Stimulated activated CD4-positive, alpha-beta T cell treated with anti-CD3 and anti-CD28 coated beads, Interleukin-2, amount 100 ng/mL, for 4 hours (primary cell): Measurements from ENCODE around the gene KRT4.

Experiments
- DNase-seq: peaks from one replicate; pipeline ENCODE4 v3.0.0-alpha.2; 2020; ENCODE audit warnings: low read depth

Gene KRT4

DNA sequence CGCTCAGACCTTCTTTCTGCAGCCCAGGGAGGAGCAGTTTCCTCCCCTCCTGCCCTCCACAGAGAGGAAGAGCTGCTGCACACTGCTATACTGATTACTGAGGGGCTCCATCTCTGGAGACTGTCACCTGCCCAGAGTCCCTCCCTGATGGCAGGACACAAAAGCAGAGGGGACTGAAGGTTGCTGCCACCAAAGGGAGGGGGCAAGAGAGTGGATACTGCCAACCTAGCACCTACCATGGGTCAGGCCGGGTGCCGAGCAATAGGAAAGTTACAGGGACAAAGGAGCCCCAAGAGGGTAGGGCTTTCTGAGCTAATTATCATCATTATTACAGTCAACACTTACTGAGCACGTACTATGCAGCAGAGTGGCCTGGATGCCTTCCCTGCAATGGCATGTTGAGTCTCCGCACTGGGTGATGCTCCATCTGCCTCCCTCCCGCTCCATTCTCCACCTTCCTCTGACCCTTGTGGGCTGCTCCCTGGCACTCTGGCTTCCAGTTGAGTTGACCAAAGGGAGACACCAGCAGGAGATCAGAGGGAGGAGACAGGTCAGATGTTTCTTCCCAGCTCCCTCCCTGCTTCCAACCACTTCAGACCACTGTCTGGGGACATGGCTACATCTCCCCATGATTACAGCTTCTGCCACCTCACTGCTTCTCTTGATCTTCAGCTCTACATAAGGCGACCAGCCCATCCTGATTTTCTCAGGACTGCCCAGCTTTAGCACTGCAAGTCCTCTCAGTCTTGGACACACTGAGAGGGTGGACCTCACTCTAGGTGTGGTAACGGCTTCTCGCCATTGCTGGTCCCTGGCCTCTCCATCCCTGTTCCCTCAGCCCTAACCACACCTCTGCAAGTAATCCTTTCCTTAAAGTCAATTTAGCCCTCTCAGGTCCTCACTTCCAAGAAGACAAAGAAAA lies 22.8 kb upstream of the KRT4 start:
- no peak for DNase-seq

DNA sequence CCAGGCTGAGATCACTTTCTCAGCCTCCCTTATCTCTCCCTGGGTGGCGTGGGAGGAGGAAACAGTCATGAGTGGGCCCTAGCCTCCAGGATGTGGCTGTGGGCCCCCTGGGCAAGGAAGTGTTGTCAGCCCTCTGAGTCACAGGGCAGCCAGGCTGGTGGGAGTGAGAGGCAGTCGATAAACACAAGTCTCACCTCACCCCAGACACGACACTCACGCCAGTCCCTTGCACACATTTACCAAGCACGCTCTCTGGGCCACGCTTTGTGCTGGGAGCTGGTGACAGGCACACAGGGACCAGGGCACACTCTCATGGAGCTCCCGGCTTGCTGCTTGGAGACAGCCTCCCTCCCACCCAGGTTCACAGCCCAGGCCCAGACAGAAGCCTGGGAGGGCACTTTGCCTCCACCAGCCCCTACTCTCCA lies 22.1 kb upstream of the KRT4 start:
- peak; percentile 54 for DNase-seq

DNA sequence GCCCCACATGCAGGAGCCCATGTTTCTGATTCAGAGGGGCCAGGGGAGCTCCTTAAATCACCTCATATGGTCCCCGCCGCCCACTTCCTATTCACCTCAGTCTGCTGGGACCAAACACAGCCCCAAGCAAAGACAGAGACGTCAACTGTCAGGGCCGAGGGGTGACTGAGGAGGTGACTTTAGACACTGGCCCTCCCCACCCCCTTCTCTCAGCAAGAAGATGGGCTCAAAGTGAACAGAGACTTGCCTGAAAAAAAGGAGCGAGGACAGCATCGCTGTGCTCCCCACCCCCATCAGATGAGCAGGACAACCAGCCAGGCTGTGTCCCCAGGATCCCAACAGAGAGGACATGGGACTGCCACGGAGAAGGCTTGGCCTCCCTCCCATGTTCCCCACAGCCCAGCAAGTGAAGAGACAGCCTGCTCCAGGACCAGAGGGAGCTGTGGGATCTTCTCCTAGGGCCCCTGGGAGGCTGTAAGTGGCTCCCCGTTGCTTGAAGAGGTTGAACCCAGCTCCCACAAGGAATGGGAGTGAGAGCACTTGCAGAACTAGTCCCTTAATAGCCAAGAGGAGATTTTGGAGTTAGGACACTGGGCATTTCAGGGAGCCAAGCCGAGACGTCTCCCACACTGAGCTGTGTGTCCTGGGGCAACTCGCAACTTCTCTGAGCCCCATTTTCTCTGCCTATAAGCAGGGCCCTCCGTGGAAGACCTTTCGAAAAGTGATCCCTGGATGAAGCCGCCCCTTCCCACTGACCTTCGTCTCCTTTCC lies 21.5 kb upstream of the KRT4 start:
- no peak for DNase-seq

DNA sequence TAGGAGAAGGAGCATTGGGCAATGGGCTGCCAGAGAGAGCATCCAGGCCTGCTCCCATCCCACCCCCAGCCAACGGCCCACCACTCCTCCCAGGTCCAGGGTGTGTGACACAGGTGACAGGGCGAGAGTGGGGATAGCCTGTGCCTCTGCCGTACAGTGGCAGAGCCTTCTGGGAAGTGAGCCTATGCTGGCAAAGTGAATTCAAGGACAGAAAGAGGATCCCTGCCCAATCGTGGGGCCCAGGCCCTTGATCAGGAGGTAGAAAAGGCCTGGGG lies 20.7 kb upstream of the KRT4 start:
- DNase-seq, result no peak

DNA sequence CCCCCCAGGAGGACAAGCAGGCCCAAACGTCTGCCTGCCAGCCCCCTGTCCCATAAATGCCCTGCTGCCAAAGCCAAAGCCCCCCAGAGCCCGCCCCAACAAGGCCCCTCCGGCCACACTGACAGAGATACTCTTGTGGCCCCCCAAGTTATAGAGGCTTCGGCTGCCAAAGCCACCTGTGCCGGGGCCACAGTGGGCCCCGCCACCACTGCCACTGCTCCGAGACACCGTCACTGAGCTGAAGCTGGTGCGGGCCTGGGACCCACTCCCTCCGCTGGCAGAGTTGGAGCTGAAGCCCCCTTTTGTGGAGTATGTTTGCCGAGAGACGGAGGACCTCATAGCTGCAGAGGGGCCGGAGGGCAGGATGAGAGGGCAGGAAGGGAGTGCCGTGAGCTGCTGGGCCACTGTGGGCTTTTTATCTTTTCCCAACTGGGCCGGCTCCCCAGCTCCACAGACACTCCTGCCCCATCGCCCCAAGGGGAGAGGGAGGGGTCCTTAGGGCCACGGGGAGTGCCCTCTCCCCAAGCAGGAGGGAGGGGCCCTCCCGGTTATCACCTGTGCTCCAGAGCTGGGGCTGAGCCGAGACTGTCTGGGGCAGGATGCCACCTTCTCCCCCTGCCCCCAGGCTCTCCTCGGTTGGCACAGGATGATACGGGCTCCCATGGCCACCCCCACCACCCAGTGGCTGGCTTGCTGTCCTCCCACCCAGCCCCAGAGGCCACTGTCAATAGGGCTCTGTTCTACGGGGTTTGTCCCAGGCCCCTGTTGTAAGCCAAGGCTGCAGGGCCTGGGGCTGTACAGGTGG lies 20.2 kb upstream of the KRT4 start, which contains the start of gene KRT79:
Gene KRT79, minus strand, starts transcription at position 390 of the 805 bp plus-strand sequence. Its CDS starts 51 bp downstream, at position 339.
- DNase-seq, result no peak

DNA sequence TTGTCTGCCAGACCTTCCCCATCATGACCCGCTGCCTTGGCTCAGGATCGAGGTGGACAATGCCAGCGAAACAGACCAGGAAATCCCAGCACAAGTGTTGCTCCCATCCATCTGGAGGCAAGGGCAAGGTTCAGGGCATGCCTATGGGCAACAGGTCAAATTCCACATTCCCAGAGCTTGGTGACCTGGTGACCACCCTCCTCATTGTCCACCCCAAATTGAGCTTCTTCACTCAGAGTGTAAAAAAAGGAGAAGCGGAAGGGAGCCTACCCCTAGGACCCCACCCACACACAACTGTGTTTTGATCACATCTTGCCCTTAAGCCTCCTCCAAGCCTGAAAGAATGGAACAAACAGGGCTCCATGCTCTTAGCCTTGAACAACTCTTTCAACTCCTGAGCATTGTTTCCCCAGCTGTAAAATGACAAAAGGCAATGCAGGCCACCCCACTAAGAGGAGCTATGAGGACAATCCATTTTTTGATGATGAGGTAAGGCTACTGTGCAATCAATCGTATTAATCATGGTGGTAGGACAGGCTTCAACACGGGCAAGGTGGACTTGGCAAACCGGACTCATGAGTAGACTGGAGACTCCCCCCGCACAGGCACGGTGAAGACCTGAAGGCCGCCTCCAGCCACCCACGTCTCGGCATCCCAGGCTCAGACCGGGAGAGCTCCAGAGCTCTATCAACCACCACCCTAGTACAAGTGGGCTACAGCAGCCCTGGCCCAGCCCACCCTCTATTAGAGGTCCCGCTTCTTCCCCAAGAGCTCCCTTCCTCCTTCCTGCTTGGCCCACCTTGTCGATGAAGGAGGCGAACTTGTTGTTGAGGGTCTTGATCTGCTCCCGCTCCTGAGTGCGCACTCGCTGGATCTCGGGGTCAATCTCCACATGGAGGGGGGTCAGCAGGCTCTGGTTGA lies 19.3 kb upstream of the KRT4 start:
- no peak for DNase-seq

DNA sequence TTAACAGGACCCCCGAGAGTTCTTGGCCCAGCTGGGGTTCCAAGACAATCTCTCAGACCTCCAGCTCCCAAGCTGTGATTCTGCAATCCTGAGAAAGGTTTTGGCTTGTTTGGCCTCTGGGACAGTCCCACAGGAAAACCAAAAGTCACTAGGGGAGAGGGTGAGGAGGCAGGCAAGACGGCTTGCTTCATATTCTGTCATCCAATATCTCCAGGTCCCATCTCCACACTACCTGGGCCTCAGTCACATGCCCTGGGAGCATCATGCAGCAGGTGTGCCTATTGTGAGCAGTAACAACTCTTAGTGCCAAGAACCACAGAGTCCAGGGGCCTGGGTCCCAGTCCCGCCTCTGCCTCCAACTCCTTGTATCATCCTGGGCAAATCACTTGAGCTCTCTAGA lies 18.5 kb upstream of the KRT4 start:
- DNase-seq, result no peak

DNA sequence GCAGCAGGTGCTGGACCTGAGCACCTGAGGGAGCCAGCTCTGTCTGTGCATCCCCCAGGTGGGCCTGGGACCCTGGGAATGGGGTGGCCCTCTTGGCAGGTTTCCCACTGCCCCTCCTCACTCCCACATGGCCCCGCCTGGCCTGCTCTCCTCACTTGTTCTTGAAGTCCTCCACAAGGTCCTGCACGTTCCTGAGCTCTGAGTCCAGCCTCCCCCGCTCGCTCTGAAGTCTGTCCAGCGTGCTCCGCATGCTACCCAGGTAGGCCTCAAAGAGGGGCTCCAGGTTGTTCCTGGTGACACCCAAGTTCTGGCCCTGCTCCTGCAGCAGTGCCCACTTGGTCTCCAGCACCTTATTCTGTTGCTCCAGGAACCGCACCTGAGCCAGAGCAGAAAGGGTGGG lies 17.3 kb upstream of the KRT4 start:
- DNase-seq, result no peak

DNA sequence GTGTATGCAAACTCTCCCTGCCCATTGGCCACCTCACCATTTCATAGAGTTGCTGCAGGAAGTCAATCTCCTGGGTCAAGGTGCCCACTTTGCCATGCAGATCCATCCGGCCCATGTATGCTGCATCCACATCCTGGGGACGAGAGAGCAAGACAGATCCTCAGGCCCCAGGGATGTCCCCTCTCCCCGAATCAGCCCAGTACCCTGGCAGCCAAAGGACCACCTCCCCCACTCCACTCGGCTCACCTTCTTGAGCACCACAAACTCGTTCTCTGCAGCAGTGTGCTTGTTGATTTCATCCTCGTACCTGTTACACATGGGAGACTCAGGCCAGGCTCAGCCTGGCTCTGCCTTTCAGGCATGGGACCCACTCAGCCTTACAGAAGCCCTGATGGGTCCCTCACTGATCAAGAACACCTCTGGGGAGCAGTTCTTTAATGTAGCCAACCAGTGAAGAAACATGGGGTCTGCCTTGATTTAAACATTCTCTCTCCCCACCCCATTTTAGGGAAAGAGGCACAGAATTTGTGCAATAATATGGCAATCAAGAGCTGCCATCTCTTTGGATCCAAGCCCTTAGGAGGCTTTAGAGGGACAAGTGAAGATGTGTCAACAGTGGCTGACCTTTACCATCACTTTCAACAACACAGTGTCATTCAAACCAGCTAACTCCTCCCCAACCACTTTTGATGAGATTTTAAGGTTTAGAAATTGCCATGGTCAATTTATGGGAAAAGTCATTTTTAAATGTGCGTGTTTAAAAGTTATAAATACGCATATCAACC lies 16.3 kb upstream of the KRT4 start:
- DNase-seq, result no peak

DNA sequence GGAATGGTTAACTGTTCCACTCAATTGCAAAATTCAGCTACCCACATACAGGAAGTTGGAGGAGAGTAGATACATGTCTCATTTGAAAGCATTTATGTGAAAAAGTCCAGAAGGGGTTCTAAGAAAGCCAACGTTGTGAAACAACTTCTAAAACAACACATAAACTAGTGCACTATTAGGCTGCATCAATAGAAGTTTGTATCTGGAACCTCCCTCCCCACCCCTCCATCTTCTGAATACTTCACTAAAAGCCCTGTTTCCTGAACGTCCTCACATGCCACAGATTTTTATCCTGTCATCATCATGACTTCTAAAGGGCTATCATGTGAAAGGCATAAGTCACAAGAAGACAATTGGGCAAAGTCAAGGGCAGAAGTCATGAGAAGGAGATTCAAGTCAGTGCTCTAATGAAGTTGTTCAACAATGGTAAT lies 14.7 kb upstream of the KRT4 start:
- no peak for DNase-seq

DNA sequence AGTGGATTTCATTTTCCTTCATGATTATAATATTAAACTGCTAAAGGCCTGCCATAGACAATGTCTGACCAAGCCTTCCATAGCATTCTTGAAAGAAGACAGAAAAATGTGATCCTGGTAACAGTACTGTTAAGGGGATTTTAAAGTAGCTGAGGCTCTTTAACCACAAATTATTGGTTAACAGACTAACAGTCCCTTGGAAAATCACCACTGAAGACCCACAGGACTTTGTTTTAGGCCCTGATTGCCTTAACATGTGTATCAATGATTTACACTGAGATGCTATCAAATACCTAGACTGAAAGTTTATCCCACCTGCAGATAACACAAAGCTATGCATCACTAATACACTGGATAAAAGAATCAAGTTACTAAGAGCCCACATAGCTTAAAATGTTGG lies 14.2 kb upstream of the KRT4 start:
- no peak for DNase-seq

DNA sequence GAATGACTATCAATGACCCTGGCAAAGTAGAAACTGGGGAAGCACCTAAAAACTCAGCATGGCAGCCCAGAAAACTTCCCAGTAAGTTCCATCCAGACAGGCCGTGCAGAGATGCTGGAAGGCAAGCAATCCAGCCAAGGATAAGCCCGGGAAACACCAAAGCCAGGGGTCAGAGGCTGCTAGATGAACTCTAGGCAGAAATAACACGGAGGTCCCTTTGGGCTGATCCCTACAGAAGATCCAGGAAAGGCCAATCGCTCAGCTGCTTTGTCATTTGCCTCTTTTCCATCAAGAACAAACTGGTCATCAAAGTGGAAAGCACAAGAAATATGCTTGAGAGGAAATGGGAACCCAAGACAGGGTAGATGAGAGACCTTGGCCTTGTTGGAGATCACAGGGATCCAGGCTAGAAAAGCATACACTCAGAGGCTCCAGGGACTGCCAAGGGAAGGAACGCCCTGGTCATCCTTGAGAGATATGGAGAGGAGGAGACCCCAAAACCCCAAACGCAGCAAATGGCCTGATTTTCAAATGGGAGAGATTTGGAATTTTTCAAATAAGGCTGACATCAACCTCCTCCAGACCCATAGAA lies 13.7 kb upstream of the KRT4 start:
- DNase-seq, result no peak

DNA sequence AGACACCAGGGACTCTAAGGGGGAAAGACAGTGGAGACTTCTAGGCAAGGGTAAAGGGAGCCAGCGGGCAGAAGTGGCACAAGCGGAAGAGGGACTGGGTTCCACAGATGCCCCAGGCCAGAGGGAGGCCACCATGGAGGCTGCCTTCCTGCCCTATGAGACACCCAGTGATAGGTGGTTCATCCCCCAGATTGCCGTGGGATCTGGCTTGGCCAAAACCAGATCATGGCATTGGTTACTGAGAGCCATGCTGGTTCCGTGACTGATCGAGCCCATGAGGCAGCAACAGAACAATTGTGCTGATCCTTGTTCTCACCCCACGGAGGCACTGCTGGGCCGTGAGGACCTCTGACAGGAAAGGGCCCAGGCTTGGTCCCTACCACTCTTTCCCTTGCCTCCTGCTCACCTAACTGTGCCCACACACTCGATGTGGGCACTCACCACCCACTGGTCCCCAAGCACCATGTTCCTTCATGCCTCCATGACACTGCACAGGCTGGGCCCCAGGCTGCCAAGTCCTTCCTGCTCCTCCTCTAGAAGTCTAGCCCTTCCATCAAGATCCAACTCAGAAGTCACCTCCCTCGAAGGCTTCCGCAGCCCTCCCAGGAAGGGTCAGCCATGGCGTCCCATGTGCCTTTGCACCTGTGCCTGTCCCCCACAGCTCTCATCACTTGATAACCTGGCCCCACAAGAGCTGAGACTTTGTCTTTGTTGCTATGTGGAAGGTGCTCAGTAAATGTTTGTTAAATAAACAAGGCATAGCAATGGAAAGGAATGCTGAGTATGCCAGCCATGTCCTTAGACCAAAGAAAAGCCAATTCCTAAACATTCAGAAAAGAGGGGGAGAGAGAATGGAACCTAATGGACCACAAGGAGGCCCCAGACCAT lies 12.9 kb upstream of the KRT4 start:
- DNase-seq, result no peak

DNA sequence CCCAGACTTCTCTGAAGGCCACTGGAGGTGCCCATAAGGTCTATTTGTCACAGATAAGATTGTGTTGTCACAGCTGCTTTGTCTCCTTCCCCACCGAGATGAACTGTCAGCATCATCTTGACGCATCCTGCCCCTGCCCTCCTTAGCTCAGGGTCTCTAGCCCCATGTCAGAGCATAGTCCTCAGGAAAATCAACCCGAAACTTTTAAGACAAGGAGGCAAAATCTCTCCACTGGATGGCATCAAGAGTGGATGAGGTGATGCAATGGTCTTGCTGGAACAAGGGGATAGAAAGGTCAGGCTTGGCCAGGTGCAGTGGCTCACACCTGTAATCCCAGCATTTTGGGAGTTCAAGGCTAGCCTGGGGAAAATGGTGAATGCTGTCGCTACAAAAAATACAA lies 12.0 kb upstream of the KRT4 start:
- DNase-seq, result no peak

DNA sequence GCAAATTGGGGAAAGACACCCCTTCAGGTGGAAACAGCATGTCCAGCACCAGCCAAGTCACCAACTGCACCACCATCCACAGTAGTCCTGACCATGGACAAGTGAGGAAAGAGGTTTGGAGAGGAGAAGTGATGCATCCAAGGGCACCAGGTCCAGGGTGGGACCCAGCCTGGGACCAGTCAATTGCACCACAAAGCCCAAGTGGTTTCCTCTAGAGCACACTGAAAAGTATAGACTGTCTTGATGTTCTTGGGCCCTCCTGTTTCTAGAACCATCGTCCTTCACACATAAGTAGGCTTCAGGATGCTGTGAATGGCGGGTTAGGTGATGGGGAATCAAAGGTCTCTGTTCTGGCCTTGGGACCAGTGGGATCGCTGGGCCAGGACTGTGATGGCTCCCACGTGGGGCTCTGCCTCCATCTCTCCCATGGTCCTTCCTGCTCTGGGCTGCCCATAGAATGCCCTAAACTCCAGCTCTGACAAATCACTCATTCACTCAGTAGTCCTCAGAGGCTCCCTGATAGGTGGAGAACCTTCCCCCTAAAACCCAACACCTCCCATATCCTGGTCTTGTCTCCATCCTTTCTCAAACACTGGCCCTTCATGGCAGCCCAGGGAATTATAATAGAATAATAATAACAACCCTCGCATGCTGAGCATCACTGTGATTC lies 11.0 kb upstream of the KRT4 start:
- DNase-seq, result no peak

DNA sequence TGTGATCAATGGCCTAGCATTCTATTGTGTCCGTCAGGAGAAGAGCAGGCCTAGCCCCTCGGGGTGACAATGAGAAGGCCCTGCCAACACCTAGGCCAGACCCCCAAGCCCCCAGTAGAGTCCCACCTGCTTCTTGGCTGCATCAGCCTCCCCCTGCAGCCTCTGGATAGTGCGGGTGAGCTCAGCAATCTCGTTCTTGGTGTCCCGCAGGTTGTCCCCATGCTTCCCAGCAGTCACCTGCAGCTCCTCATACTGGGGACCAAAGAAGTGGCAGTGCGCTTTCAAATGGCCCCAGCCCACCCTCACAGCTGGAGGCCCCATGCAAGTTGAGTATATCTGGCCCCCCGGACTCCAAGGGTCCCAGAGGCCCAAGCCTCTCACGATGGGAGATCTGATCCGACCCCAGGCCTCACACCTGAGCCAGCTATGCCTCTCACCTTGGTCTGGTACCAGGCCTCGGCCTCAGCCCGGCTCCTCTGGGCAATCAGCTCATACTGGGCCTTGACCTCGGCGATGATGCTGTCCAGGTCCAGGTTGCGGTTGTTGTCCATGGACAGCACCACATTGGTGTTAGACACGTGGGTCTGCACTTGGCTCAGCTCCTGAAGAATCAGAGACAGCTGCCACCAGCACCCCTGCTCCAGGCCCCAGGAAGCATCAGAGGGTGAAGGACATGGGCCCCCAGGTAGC lies 10.0 kb upstream of the KRT4 start:
- DNase-seq, result no peak

DNA sequence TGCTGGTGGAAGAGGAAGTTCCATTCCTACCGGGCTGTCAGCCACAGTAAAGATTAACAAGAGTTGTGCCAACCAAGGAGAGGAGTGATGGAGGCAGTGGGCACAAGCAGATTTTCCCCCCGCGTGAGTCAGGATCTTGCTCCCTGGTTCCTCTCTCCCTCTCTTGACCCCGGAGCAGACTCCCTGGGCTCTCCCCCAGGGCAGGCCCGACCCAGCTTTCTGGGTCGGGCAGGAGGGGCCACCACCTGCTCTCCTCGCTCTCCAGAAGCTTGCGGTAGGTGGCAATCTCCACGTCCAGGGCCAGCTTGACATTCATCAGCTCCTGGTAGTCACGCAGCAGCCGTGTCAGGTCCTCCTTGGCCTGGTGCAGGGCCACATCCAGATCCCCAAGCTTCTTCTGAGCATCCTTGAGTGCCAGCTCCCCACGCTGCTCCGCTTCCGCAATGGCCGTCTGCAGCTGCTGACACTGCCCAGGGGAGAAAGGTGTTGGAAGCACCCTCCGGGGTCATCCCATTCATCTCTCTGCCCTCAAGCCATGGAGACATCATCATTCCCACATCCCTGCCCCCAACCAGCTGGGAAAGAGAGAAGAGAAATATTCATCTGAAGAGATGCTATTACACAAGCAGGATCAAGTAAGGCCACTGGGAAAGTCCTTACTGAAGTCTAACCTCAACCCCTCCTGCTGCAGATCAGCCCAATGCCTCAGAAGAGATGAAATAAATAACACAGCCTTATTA lies 9.0 kb upstream of the KRT4 start:
- no peak for DNase-seq
